H9 (cell line): Measurements from ENCODE around the gene SOX18. TPM values are rescaled to one million over a fixed set of nuclear protein-coding genes. Genes with fewer than 3 reads are reported as not detected.

Experiments used
- DNase-seq: peaks from one replicate; pipeline ENCODE4 v3.0.0-alpha.2; 2017
- H2AFZ ChIP-seq: one replicate; pipeline ENCODE4 v1.6.1; 2013; ENCODE audit warnings: mild to moderate bottlenecking, low read length, control low read depth, moderate library complexity
- H2AK5ac ChIP-seq: 2 replicates; pipeline ENCODE4 v1.6.1; 2013; ENCODE audit warnings: low read length, control low read depth, mixed read lengths; ENCODE audit not compliant: insufficient read length
- H2BK120ac ChIP-seq: one replicate; pipeline ENCODE4 v1.6.1; 2013; ENCODE audit warnings: low read depth, mild to moderate bottlenecking, low read length, control low read depth, inconsistent platforms; ENCODE audit not compliant: poor library complexity, severe bottlenecking
- H2BK12ac ChIP-seq: 2 replicates; pipeline ENCODE4 v1.6.1; 2013; ENCODE audit warnings: low read length, control low read depth, mixed read lengths, low read depth; ENCODE audit not compliant: insufficient read length
- H2BK15ac ChIP-seq: 2 replicates; pipeline ENCODE4 v1.6.1; 2013; ENCODE audit warnings: low read depth, low read length, control low read depth
- H2BK20ac ChIP-seq: one replicate; pipeline ENCODE4 v1.6.1; 2013; ENCODE audit warnings: low read depth, mild to moderate bottlenecking, low read length, control low read depth, inconsistent platforms; ENCODE audit not compliant: poor library complexity, severe bottlenecking
- H2BK5ac ChIP-seq: 2 replicates; pipeline ENCODE4 v1.6.1; 2013; ENCODE audit warnings: low read length, control low read depth, mixed read lengths; ENCODE audit not compliant: insufficient read length
- H3K14ac ChIP-seq: 2 replicates; pipeline ENCODE4 v1.6.1; 2013; ENCODE audit warnings: low read length, control low read depth; ENCODE audit not compliant: insufficient read depth
- H3K18ac ChIP-seq: 2 replicates; pipeline ENCODE4 v1.6.1; 2013; ENCODE audit warnings: low read depth, mild to moderate bottlenecking, mixed read lengths, low read length, control low read depth; ENCODE audit not compliant: insufficient read length
- H3K23ac ChIP-seq: 2 replicates; pipeline ENCODE4 v1.6.1; 2013; ENCODE audit warnings: low read length, control low read depth, mixed read lengths, low read depth; ENCODE audit not compliant: insufficient read length
- H3K23me2 ChIP-seq: 2 replicates; pipeline ENCODE4 v1.6.1; 2013; ENCODE audit warnings: low read depth, mild to moderate bottlenecking, mixed read lengths, low read length, control low read depth; ENCODE audit not compliant: insufficient read length, poor library complexity, severe bottlenecking
- H3K27ac ChIP-seq: 2 replicates; pipeline ENCODE4 v1.5.1; 2013; ENCODE audit warnings: low read length, control low read depth, mixed read lengths, low read depth; ENCODE audit not compliant: insufficient read length
- H3K27me3 ChIP-seq: 2 replicates; pipeline ENCODE4 v1.6.1; 2013; ENCODE audit warnings: low read length, control low read depth, inconsistent platforms; ENCODE audit not compliant: insufficient read depth
- H3K4ac ChIP-seq: 2 replicates; pipeline ENCODE4 v1.6.1; 2013; ENCODE audit warnings: low read depth, mild to moderate bottlenecking, control low read depth, inconsistent platforms, low read length, moderate library complexity
- H3K4me1 ChIP-seq: 2 replicates; pipeline ENCODE4 v1.6.1; 2013; ENCODE audit warnings: low read length, control low read depth, inconsistent platforms; ENCODE audit not compliant: insufficient read depth
- H3K4me2 ChIP-seq: 2 replicates; pipeline ENCODE4 v1.6.1; 2013; ENCODE audit warnings: low read length, control low read depth, mixed read lengths; ENCODE audit not compliant: insufficient read length, insufficient read depth
- H3K56ac ChIP-seq: 2 replicates; pipeline ENCODE4 v1.6.1; 2013; ENCODE audit warnings: low read depth, mild to moderate bottlenecking, mixed read lengths, low read length, control low read depth; ENCODE audit not compliant: insufficient read length
- H3K79me1 ChIP-seq: 2 replicates; pipeline ENCODE4 v1.6.1; 2013; ENCODE audit warnings: low read depth, mild to moderate bottlenecking, moderate library complexity, low read length, control low read depth, inconsistent platforms; ENCODE audit not compliant: insufficient read depth, poor library complexity, severe bottlenecking
- H3K79me2 ChIP-seq: 2 replicates; pipeline ENCODE4 v1.6.1; 2013; ENCODE audit warnings: low read length, control low read depth, inconsistent platforms; ENCODE audit not compliant: insufficient read depth
- H3K9ac ChIP-seq: 2 replicates; pipeline ENCODE4 v1.6.1; 2013; ENCODE audit warnings: low read length, control low read depth, mixed read lengths; ENCODE audit not compliant: insufficient read length; ENCODE audit errors: extremely low read depth
- H3K9me3 ChIP-seq: one replicate; pipeline ENCODE4 v1.6.1; 2013; ENCODE audit warnings: low read depth, low read length, inconsistent platforms; ENCODE audit not compliant: control insufficient read depth
- H3T11ph ChIP-seq: one replicate; pipeline ENCODE4 v1.6.1; 2013; ENCODE audit warnings: mild to moderate bottlenecking, low read length, control low read depth, inconsistent platforms
- H4K20me1 ChIP-seq: one replicate; pipeline ENCODE4 v1.6.1; 2013; ENCODE audit not compliant: control insufficient read depth, insufficient read length, insufficient read depth
- H4K5ac ChIP-seq: 2 replicates; pipeline ENCODE4 v1.6.1; 2013; ENCODE audit warnings: low read depth, mild to moderate bottlenecking, mixed read lengths, low read length, control low read depth; ENCODE audit not compliant: insufficient read length
- H4K8ac ChIP-seq: replicated peaks from 2 replicates; pipeline ENCODE4 v1.6.1; 2013; ENCODE audit warnings: low read length, control low read depth, mixed read lengths, low read depth; ENCODE audit not compliant: insufficient read length
- H4K91ac ChIP-seq: 2 replicates; pipeline ENCODE4 v1.6.1; 2013; ENCODE audit warnings: low read depth, mild to moderate bottlenecking, moderate library complexity, mixed read lengths, low read length, control low read depth; ENCODE audit not compliant: insufficient read length
- H3K27ac Mint-ChIP-seq, 3 experiments: 2 replicates in 2 of 3; 3 replicates in 1 of 3; pipeline ENCODE4 v1.8.0; 2020 to 2021; ENCODE audit warnings: mixed read lengths in 3 of 3, mild to moderate bottlenecking in 1 of 3, moderate library complexity in 1 of 3
- H3K27me3 Mint-ChIP-seq: 2 replicates; pipeline ENCODE4 v1.8.0; 2021; ENCODE audit warnings: low read depth, mild to moderate bottlenecking, moderate library complexity, mixed read lengths
- H3K36me3 Mint-ChIP-seq, 3 experiments: 2 replicates in 2 of 3; 3 replicates in 1 of 3; pipeline ENCODE4 v1.8.0; 2020 to 2021; ENCODE audit warnings: low read depth in 3 of 3, mixed read lengths in 3 of 3; ENCODE audit not compliant: insufficient read depth in 1 of 3
- H3K4me1 Mint-ChIP-seq, 2 experiments: 2 replicates each; pipeline ENCODE4 v1.8.0; 2020; ENCODE audit warnings: mixed read lengths in 2 of 2
- H3K4me3 Mint-ChIP-seq, 2 experiments: 2 replicates in 1 of 2; 3 replicates in 1 of 2; pipeline ENCODE4 v1.8.0; 2020 to 2021; ENCODE audit warnings: mild to moderate bottlenecking in 2 of 2, mixed read lengths in 2 of 2, moderate library complexity in 1 of 2
- H3K9me3 Mint-ChIP-seq, 2 experiments: 2 replicates in 1 of 2; 3 replicates in 1 of 2; pipeline ENCODE4 v1.8.0; 2020; ENCODE audit warnings: mild to moderate bottlenecking in 2 of 2, mixed read lengths in 2 of 2, moderate library complexity in 1 of 2
- WGBS: extraction: QIAGEN DNeasy Blood & Tissue Kit; methylation state at CpG from one replicate; pipeline ENCODE4 v1.1.7; 2013; ENCODE audit warnings: missing lambda C conversion rate, low lambda C conversion rate, mixed read lengths; ENCODE audit not compliant: insufficient read length; ENCODE audit errors: extremely low coverage; 5-methylcytosine and 5-hydroxymethylcytosine counted together
- total RNA-seq: library from RNA; stranded (reverse); gene quantifications from 2 replicates; pipeline ENCODE4 v1.2.1, GENCODE V29; 2021
- TF ChIP-seq, protein P1 (sequence below): fragments of 200-600 bp; sonication (generic); conservative IDR thresholded peaks from 3 replicates; pipeline ENCODE4 v1.8.0; 2021; ENCODE audit warnings: antibody characterized with exemption, mild to moderate bottlenecking

The SOX18 gene
- total RNA-seq, 1 experiment from 2014 or later: 2.0 TPM

- H3K9ac ChIP-seq: no peak overlapping the region
- no peak overlapping the region for H3K14ac ChIP-seq
- H2BK5ac ChIP-seq: no peak overlapping the region
- no peaks in the 10 kb centered on the region for H3K4me1 ChIP-seq
- no peaks in the 10 kb centered on the region for H3K79me2 ChIP-seq
- Mint-ChIP-seq H3K9me3 (peaks cover 0 to 3% of the 10 kb centered on the region in 2 experiments; a peak in 1 of 5 replicates), H3K27ac (no peak overlapping the region), H3K27me3 (peaks cover 82% of the 10 kb centered on the region), H3K36me3 (peaks cover 0 to 2% (median 0%) of the 10 kb centered on the region in 3 experiments; a peak in 2 of 7 replicates), H3K4me1 (peaks cover 12 to 21% of the 10 kb centered on the region in 2 experiments), H3K4me3 (peak overlapping the region; percentile 19 to 63; a peak in 3 of 5 replicates)
- H2BK12ac ChIP-seq: no peak overlapping the region
- H2BK15ac ChIP-seq: no peak overlapping the region
- TF ChIP-seq, protein P1, sequence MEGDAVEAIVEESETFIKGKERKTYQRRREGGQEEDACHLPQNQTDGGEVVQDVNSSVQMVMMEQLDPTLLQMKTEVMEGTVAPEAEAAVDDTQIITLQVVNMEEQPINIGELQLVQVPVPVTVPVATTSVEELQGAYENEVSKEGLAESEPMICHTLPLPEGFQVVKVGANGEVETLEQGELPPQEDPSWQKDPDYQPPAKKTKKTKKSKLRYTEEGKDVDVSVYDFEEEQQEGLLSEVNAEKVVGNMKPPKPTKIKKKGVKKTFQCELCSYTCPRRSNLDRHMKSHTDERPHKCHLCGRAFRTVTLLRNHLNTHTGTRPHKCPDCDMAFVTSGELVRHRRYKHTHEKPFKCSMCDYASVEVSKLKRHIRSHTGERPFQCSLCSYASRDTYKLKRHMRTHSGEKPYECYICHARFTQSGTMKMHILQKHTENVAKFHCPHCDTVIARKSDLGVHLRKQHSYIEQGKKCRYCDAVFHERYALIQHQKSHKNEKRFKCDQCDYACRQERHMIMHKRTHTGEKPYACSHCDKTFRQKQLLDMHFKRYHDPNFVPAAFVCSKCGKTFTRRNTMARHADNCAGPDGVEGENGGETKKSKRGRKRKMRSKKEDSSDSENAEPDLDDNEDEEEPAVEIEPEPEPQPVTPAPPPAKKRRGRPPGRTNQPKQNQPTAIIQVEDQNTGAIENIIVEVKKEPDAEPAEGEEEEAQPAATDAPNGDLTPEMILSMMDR: no peak
- H3K27me3 ChIP-seq: peaks cover 26% of the 10 kb centered on the region; the same call in 1 of the 2 replicates
- no peak overlapping the region for H4K8ac ChIP-seq
- no peak overlapping the region for H2BK20ac ChIP-seq
- H3K4me2 ChIP-seq: no peak overlapping the region
- H3K9me3 ChIP-seq: no peaks in the 10 kb centered on the region
- no peak overlapping the region for H3K56ac ChIP-seq
- DNase-seq: peak; percentile 57
- H4K5ac ChIP-seq: no peak overlapping the region
- H3K4ac ChIP-seq: no peak overlapping the region
- H2AFZ ChIP-seq: no peak overlapping the region
- WGBS: no CpG with 5 or more reads among the region's 49 CpGs
- no peak overlapping the region for H3T11ph ChIP-seq
- no peak overlapping the region for H3K18ac ChIP-seq
- no peak overlapping the region for H2AK5ac ChIP-seq
- H2BK120ac ChIP-seq: no peak overlapping the region
- H4K20me1 ChIP-seq: no peaks in the 10 kb centered on the region
- H3K27ac ChIP-seq: no peak overlapping the region
- no peaks in the 10 kb centered on the region for H3K23me2 ChIP-seq
- H3K23ac ChIP-seq: no peak overlapping the region
- H3K79me1 ChIP-seq: no peaks in the 10 kb centered on the region
- no peak overlapping the region for H4K91ac ChIP-seq
Observed at GRCh38 chr20:64047968-64048401, 1.5 kb downstream of the SOX18 start.
